ENCODE results near the gene DMBT1.

DNA sequence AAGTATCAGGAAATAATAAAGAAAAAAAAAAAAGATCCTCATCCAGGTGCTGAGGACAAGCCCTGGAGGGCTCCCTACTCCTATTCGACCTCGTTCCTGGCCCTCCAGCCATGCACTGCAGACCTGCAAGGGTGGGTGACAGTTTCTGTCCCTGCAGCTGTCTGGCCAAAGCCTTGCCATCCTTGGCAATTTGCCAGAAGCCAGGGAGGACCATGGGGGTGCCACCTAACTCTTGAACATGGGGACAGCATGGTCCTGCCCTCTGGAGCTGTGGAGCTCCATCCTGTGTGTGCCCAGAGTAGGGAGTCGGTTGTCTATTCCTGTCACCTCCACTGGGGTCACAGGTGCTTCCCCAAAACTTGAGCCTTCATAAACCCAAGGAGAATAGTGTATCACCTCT is 27.8 kb downstream of the DMBT1 start:
- TF ChIP-seq, protein P1, sequence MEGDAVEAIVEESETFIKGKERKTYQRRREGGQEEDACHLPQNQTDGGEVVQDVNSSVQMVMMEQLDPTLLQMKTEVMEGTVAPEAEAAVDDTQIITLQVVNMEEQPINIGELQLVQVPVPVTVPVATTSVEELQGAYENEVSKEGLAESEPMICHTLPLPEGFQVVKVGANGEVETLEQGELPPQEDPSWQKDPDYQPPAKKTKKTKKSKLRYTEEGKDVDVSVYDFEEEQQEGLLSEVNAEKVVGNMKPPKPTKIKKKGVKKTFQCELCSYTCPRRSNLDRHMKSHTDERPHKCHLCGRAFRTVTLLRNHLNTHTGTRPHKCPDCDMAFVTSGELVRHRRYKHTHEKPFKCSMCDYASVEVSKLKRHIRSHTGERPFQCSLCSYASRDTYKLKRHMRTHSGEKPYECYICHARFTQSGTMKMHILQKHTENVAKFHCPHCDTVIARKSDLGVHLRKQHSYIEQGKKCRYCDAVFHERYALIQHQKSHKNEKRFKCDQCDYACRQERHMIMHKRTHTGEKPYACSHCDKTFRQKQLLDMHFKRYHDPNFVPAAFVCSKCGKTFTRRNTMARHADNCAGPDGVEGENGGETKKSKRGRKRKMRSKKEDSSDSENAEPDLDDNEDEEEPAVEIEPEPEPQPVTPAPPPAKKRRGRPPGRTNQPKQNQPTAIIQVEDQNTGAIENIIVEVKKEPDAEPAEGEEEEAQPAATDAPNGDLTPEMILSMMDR (IDR thresholded peaks at IDR 0.05): no peak
- TF ChIP-seq EP300 (IDR thresholded peaks at IDR 0.05) (no peak), POLR2AphosphoS5 (IDR thresholded peaks at IDR 0.05) (no peak)
